ENCODE results near the gene COL21A1.
"Not testable (repeated sequence)": the region's sequence is repeated elsewhere in the genome, so short reads cannot be mapped to it uniquely, and the experiment has no call there.

Gene COL21A1

DNA sequence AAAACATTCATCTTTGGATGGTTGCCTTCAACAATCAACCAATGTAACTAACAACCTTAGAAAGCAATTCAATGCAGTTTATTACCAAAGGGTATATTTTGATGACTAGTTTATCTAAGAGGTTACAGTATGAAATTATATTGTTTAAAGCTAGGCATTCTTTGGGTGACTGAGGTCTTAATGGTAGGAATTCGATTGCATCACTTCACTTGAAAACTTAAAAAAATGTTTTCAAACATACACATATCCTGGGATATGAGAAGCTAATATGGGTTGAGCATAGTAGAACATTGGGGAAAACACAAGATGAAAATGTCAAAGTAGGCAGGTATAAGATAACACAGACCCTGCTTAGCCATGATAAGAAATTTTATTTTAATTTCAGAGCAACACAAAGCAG lies 227.4 kb downstream of the COL21A1 start:
- H3K27me3 ChIP-seq (ENCODE audit: control insufficient read depth in 1 of 2, insufficient read depth in 2 of 2, low read length in 2 of 2), result no peaks in the 10 kb centered on the region

DNA sequence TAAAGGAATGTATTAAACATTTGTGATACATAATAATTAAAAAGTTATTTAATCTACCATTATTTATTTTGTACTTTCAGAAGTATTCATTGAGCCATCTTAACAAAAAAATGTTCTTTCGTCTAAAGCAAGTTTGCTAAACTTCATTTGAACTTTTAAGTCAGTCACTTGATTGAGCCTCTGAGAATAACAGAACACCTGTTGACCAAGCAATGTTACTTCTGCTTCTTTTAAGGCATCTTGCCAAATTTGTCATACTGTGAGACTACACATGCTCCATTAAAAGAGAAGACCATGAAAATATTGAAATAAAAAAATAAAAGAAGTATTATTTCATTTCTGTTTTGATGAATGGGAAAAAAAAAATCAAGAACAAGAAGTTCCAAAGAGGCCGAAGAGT lies 230.2 kb downstream of the COL21A1 start:
- Histone ChIP-seq H3K4me1 (ENCODE audit: control insufficient read depth, insufficient read depth, low read length) (no peaks in the 10 kb centered on the region), H3K9ac (ENCODE audit: low read length in 2 of 2) (no peak overlapping the region), H3K9me3 (ENCODE audit: control insufficient read depth in 2 of 2, low read length in 2 of 2) (no peaks in the 10 kb centered on the region), H3K36me3 (ENCODE audit: control insufficient read depth in 2 of 2, insufficient read depth in 2 of 2, low read length in 2 of 2) (no peaks in the 10 kb centered on the region), H3K27me3 (ENCODE audit: control insufficient read depth in 1 of 2, insufficient read depth in 2 of 2, low read length in 2 of 2) (no peaks in the 10 kb centered on the region), H3K4me3 (ENCODE audit: low read length in 2 of 2) (no peak overlapping the region), H3K27ac (ENCODE audit: low read length) (no peak overlapping the region)

More for the DNA sequence above, 227.4 kb downstream of the COL21A1 start:
- Histone ChIP-seq H3K36me3 (ENCODE audit: control insufficient read depth in 2 of 2, insufficient read depth in 2 of 2, low read length in 2 of 2) (no peaks in the 10 kb centered on the region), H3K9me3 (ENCODE audit: control insufficient read depth in 2 of 2, low read length in 2 of 2) (no peaks in the 10 kb centered on the region), H3K27ac (ENCODE audit: low read length) (no peak overlapping the region), H3K4me1 (ENCODE audit: control insufficient read depth, insufficient read depth, low read length) (no peaks in the 10 kb centered on the region), H3K4me3 (ENCODE audit: low read length in 2 of 2) (no peak overlapping the region), H3K9ac (ENCODE audit: low read length in 2 of 2) (no peak overlapping the region)

DNA sequence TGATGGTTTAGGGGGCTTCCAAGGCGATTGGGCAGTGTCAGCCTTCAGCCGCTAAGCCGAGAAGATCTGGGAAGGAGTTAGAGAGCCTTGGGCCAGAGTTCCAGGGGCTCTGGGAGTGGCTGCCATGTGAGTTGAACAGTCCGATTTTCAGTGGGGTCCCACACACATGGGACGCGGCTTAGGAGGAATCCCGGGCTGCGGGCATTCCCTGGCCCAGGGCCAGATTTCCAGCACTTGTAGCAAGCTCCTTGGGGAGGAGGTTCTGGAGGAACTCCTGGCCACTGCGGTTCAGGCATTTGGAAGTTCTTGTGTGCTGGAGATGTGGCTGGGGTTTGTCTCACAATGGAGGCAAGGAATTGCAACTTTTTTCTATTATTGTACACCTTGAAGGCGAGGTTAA lies 233.3 kb downstream of the COL21A1 start:
- H3K4me3 ChIP-seq (ENCODE audit: low read length in 2 of 2); H3K9me3 ChIP-seq (ENCODE audit: control insufficient read depth in 2 of 2, low read length in 2 of 2); H3K27ac ChIP-seq (ENCODE audit: low read length); H3K9ac ChIP-seq (ENCODE audit: low read length in 2 of 2); H3K36me3 ChIP-seq (ENCODE audit: control insufficient read depth in 2 of 2, insufficient read depth in 2 of 2, low read length in 2 of 2); H3K4me1 ChIP-seq (ENCODE audit: control insufficient read depth, insufficient read depth, low read length); H3K27me3 ChIP-seq (ENCODE audit: control insufficient read depth in 1 of 2, insufficient read depth in 2 of 2, low read length in 2 of 2): not testable (repeated sequence)

GRCh38 chr6:56009636-56010035 lies 237.7 kb downstream of the COL21A1 start:
- Histone ChIP-seq H3K4me3 (ENCODE audit: low read length in 2 of 2) (no peak overlapping the region), H3K9me3 (ENCODE audit: control insufficient read depth in 2 of 2, low read length in 2 of 2) (no peaks in the 10 kb centered on the region), H3K9ac (ENCODE audit: low read length in 2 of 2) (no peak overlapping the region), H3K27ac (ENCODE audit: low read length) (no peak overlapping the region), H3K4me1 (ENCODE audit: control insufficient read depth, insufficient read depth, low read length) (no peaks in the 10 kb centered on the region), H3K36me3 (ENCODE audit: control insufficient read depth in 2 of 2, insufficient read depth in 2 of 2, low read length in 2 of 2) (no peaks in the 10 kb centered on the region), H3K27me3 (ENCODE audit: control insufficient read depth in 1 of 2, insufficient read depth in 2 of 2, low read length in 2 of 2) (no peaks in the 10 kb centered on the region)

Data from stomach smooth muscle (tissue), 2 donors.